Stomach (tissue), 9 donors: ENCODE results near the gene KRT76. TPM values are rescaled to one million over a fixed set of nuclear protein-coding genes. Genes with fewer than 3 reads are reported as not detected.

ENCODE experiments used
- DNase-seq, 2 donors: peaks; one replicate each; pipeline versions ENCODE4 v3.0.0 to v3.0.0-alpha.2; 2013 to 2019
- H3K27ac ChIP-seq, 5 donors: fragments of 200-600 bp in 4 of 5; sonication (generic) in 4 of 5; one replicate each; pipeline ENCODE4 v1.5.1; 2013 to 2019; ENCODE audit warnings: mild to moderate bottlenecking in 1 of 5, moderate library complexity in 1 of 5
- H3K27me3 ChIP-seq, 3 donors: fragments of 200-600 bp; sonication (generic); one replicate each; pipeline ENCODE4 v1.5.1; 2017 to 2019; ENCODE audit warnings: mixed run types in 1 of 3
- H3K36me3 ChIP-seq, 4 donors: fragments of 200-600 bp; sonication (generic); 1 replicate in 3 of 4; 2 replicates in 1 of 4; pipeline ENCODE4 v1.5.1; 2016 to 2019
- H3K4me1 ChIP-seq, 4 donors: fragments of 200-600 bp; sonication (generic); one replicate each; pipeline ENCODE4 v1.5.1; 2016 to 2019
- H3K4me3 ChIP-seq, 4 donors: fragments of 200-600 bp; sonication (generic) in 3 of 4; one replicate each; pipeline ENCODE4 v1.5.1; 2016 to 2019; ENCODE audit warnings: mild to moderate bottlenecking in 1 of 4
- H3K9me3 ChIP-seq, 4 donors: fragments of 200-600 bp; sonication (generic); one replicate each; pipeline ENCODE4 v1.5.1; 2016 to 2019
- EP300 ChIP-seq: sonication (generic); formaldehyde crosslinking; IDR thresholded peaks from one replicate; pipeline ENCODE4 v1.6.1; 2017; ENCODE audit warnings: antibody characterized with exemption
- POLR2A ChIP-seq, 4 donors: fragments of 450-650 bp; IDR thresholded peaks; one replicate each; pipeline ENCODE4 v1.6.1; 2016; ENCODE audit warnings: antibody characterized with exemption in 4 of 4, control low read depth in 2 of 4, mild to moderate bottlenecking in 1 of 4, moderate library complexity in 1 of 4
- POLR2AphosphoS5 ChIP-seq, 3 donors: sonication (generic); formaldehyde crosslinking; IDR thresholded peaks; one replicate each; pipeline ENCODE4 v1.6.1; 2016; ENCODE audit warnings: antibody characterized with exemption in 3 of 3
- WGBS, 5 donors: extraction: QIAGEN DNeasy Blood & Tissue Kit in 3 of 5; methylation state at CpG; one replicate each; pipeline versions ENCODE4 v1.1.5 to v1.1.7; 2013 to 2018; 5-methylcytosine and 5-hydroxymethylcytosine counted together
- intact Hi-C: fragments of 100-400 bp; cut with DNase I; formaldehyde crosslinking; loops from one replicate; pipeline ENCODE4 v1.15.1; 2023; ENCODE audit warnings: low total_unique reads
- polyA plus RNA-seq, 3 donors: library from polyadenylated mRNA; stranded (reverse); fragments of 200-250 nt; gene quantifications; one replicate each; pipeline ENCODE4 v1.2.3, GENCODE V29; 2013
- total RNA-seq, 5 donors: library from RNA; depleted of rRNA; stranded (reverse); fragments of >200 nt; gene quantifications; one replicate each; pipeline versions ENCODE4 v1.1.0 to v1.2.3, GENCODE V29; 2014 to 2016
- TF ChIP-seq, protein P1 (sequence below), 7 experiments: fragments of 450-650 bp in 4 of 7; fragments of 200-600 bp in 3 of 7; sonication (generic) in 3 of 7; IDR thresholded peaks; one replicate each; pipeline ENCODE4 v1.5.1; 2016 to 2019; ENCODE audit warnings: antibody characterized with exemption in 7 of 7, control low read depth in 2 of 7, mild to moderate bottlenecking in 1 of 7
- donor health status: healthy with polysubstance abuse.
- donor health status: Bipolar disorder and iron deficiency.
- donor health status: healthy.

The KRT76 gene
- total and polyA plus RNA-seq, 8 donors: not detected

DNA sequence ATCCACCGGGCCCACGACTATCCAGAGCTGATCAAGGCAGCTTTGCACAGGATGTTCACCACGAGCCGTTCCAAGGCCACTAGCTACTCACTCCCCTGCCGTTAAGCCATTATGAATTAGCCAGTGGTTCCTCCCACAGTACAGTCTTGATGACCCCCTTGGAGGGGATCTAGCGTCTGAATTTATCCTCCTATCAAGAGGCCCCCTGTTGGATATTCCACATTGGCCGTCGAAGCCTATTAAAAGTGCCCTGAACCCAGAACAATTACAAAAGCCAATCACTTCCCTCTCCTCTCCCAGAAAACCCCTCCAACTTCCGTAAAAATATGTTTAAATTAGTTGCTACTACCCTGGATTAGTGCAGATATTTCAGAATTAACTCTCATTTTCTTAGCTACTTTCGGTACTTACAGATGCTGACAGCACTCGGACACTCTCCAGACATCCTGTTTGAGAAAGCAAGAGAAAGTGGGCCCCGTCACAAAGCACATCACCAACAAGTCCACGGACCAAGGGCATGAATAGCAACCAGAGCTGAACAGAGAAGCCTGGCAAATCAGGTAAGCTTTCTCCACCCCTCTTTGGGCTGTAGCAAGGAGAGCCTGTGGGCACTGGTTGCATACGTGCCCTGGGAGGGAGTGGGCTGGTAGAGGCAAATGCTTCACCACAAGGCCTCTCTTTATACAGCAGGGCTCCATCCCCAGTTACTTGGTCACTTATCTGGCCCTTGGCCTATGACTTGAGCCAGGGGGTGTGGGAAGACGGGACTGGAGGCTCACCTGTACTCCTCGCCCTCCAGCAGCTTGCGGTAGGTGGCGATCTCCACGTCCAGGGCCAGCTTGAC is 13.5 kb upstream of the KRT76 start:
- peak in 1 of 2 donors; percentile 45 for DNase-seq
- Histone ChIP-seq H3K4me1 (peaks cover 0 to 11% (median 8%) of the 10 kb centered on the region in 4 donors), H3K36me3 (no peaks in the 10 kb centered on the region), H3K27me3 (peaks cover 0 to 55% (median 31%) of the 10 kb centered on the region in 3 donors), H3K4me3 (peak overlapping the region in 1 of 4 donors; percentile 8), H3K9me3 (no peaks in the 10 kb centered on the region), H3K27ac (no peak overlapping the region)
- TF ChIP-seq POLR2A (IDR thresholded peaks at IDR 0.05) (no peak), EP300 (no peak), POLR2AphosphoS5 (IDR thresholded peaks at IDR 0.05) (no peak)
- TF ChIP-seq, protein P1, sequence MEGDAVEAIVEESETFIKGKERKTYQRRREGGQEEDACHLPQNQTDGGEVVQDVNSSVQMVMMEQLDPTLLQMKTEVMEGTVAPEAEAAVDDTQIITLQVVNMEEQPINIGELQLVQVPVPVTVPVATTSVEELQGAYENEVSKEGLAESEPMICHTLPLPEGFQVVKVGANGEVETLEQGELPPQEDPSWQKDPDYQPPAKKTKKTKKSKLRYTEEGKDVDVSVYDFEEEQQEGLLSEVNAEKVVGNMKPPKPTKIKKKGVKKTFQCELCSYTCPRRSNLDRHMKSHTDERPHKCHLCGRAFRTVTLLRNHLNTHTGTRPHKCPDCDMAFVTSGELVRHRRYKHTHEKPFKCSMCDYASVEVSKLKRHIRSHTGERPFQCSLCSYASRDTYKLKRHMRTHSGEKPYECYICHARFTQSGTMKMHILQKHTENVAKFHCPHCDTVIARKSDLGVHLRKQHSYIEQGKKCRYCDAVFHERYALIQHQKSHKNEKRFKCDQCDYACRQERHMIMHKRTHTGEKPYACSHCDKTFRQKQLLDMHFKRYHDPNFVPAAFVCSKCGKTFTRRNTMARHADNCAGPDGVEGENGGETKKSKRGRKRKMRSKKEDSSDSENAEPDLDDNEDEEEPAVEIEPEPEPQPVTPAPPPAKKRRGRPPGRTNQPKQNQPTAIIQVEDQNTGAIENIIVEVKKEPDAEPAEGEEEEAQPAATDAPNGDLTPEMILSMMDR (IDR thresholded peaks at IDR 0.05): no peak
- intact Hi-C loops: no loop called here
- 58 to 71% (median 67%) methylated on average over 19 of the region's 19 CpGs for WGBS, 5 donors

DNA sequence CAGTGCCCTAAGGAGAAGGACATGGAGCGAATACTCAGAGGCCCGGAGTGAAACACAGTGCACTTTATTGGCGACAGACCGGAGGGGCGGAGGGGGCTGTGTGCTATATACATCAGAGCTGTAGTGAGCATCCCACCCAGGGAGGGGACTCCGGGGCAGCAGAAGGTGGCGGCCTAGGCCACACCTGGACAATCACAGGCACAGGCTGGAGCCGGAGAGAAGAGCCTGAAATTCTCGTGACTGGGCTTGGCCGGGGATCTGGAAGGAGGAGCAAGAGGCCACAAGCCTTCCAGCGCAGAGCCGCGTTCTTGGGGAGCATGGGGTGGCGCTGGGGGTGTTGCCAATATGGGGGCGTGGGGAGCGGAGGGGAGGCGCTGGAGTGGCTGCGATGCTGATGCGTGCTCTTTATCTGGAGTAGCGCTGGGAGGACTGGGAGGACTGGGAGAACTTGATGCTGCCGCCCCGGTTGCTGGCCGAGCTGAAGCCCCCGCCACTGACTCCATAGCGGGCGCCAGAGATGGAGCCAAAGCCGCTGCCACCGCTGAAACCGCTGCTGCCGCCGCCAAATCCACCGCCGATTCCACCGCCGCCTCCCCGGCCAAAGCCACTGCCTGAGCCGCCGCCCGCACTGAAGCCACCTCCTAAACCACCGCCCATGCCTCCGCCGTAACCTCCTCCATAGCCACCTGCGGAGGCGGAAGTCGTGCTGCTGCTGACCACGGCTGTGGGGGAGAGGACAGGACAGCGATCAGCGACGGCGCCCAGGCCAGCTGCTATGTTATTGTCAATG is 12.7 kb upstream of the KRT76 start:
- Histone ChIP-seq H3K27ac (no peak overlapping the region), H3K4me3 (peak overlapping the region in 1 of 4 donors; percentile 8), H3K4me1 (peaks cover 0 to 11% (median 8%) of the 10 kb centered on the region in 4 donors), H3K27me3 (peaks cover 0 to 63% (median 31%) of the 10 kb centered on the region in 3 donors), H3K9me3 (no peaks in the 10 kb centered on the region), H3K36me3 (no peaks in the 10 kb centered on the region)
- WGBS, 5 donors: 20 to 37% (median 26%) methylated on average over 27 to 50 of the region's 50 CpGs
- intact Hi-C loops: no loop called here
- DNase-seq: peak; percentile 39 to 70
- TF ChIP-seq POLR2A (IDR thresholded peaks at IDR 0.05): no peak

DNA sequence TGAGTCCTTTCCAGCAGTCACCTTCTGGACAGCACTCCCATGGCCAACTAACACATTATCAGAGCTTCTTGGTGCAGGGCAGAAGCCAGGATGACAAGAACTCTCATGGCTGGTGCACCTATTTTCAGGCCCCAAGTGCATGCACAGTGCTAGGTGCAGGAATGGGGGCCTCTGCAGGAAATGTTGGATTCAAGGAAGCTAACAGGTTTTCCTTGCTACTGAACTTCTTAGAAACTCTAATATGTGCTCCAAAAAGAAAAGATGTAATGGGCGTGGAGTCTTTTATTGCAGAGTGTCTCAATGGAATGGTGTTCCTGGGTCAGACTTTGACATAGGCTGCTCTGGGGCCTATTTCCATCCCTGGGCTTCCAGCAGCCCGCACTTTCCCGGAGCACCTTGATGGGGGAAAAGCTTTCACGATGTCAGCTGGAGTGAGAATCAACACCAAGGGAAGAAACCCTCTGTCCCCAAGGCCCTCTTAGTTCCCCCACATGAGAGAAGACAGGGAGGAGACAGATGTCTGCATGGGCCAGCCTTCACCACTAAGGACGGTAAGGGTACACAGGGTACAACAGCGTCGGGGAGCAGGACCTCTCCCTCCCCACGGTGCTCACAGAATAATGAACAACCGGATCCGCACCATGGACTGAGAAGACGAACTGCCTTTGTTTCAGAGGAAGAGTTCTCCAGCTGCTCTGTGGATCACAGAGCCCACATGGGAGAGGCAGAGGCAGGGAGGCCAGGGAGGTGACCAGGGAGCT is 11.9 kb upstream of the KRT76 start:
- H3K36me3 ChIP-seq: no peaks in the 10 kb centered on the region
- H3K27me3 ChIP-seq: peaks cover 0 to 68% (median 31%) of the 10 kb centered on the region in 3 donors
- intact Hi-C loops: no loop called here
- H3K9me3 ChIP-seq: no peaks in the 10 kb centered on the region
- no peak overlapping the region for H3K27ac ChIP-seq
- 92 to 96% (median 95%) methylated on average over 11 of the region's 11 CpGs for WGBS, 5 donors
- H3K4me3 ChIP-seq: no peak overlapping the region
- no peak for DNase-seq
- H3K4me1 ChIP-seq: peaks cover 0 to 11% (median 8%) of the 10 kb centered on the region in 4 donors
- TF ChIP-seq EP300: no peak
- no peak for TF ChIP-seq POLR2AphosphoS5 (IDR thresholded peaks at IDR 0.05)
- TF ChIP-seq, protein P1 (IDR thresholded peaks at IDR 0.05): no peak
- no peak for TF ChIP-seq POLR2A (IDR thresholded peaks at IDR 0.05)

DNA sequence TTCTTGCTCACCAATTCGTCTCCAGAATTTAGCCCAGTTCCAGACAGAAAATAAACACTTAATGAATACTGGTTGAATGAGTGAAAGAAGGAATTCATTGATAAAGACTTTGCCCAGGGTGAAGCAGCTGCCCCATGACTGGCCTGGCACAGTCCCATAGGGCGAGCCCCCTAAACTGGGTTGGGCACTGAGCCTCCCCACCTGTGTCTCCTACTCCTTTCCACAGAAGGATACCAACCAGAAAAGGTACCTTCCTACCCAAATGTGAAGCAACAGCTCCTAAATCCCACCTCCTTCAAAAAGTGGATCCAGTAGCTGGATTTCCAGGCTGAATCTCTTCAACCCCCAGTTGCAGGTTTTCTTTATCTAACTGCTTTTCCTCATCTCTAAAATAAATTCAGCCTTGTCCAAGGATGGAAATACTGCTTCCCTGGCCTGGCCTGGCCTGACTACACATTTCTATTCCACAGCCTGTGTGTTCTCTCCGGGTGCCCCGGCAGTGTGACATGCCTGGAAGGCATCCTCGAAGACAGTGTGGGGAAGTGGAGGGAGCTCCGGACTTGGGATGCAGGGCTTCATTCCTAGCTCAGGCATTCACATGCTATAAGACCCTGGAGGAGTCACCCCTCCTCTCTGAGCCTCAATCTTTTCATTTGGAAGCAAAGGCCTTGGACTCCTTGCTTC is 11.2 kb upstream of the KRT76 start:
- Histone ChIP-seq H3K9me3 (no peaks in the 10 kb centered on the region), H3K27me3 (peaks cover 0 to 64% (median 31%) of the 10 kb centered on the region in 3 donors), H3K4me3 (no peak overlapping the region), H3K27ac (no peak overlapping the region), H3K4me1 (peaks cover 0 to 11% (median 8%) of the 10 kb centered on the region in 4 donors), H3K36me3 (no peaks in the 10 kb centered on the region)
- DNase-seq: no peak
- TF ChIP-seq, protein P1 (IDR thresholded peaks at IDR 0.05): no peak
- 64 to 77% (median 72%) methylated on average over 5 to 6 of the region's 6 CpGs for WGBS, 5 donors
- intact Hi-C loops: no loop called here
